ENCODE results near the gene AFF3. TPM values are rescaled to one million over a fixed set of nuclear protein-coding genes. Genes with fewer than 3 reads are reported as not detected.

AFF3 gene
- polyA plus RNA-seq, 1 donor (not counting 4 experiments of a cell fraction or from before 2014, with no cell fraction given) = not detected

- H3K4me1 ChIP-seq (ENCODE audit: control insufficient read depth, extremely low read depth, insufficient read depth, low read length) = no peaks in the 10 kb centered on the region
- H3K36me3 ChIP-seq (ENCODE audit: control insufficient read depth in 2 of 2, extremely low read depth in 1 of 2, insufficient read depth in 2 of 2, low read length in 2 of 2) = no peaks in the 10 kb centered on the region
- no peak overlapping the region for H3K9ac ChIP-seq (ENCODE audit: control insufficient read depth, extremely low read depth, insufficient read depth, low read length)
- no peaks in the 10 kb centered on the region for H3K79me2 ChIP-seq (ENCODE audit: control insufficient read depth, insufficient read depth, low read length)
- no peaks in the 10 kb centered on the region for H3K27me3 ChIP-seq (ENCODE audit: control insufficient read depth, extremely low read depth, insufficient read depth, low read length)
- dilution Hi-C loops (cut with MboI; ENCODE audit: extremely low pct_ligation_motif_present, low sequenced_read_pairs) = no loop called here
- no peaks in the 10 kb centered on the region for H4K20me1 ChIP-seq (ENCODE audit: control insufficient read depth, extremely low read depth, insufficient read depth, low read length)
- FAIRE-seq = no peak
- no peak overlapping the region for H3K4me2 ChIP-seq (ENCODE audit: control insufficient read depth, extremely low read depth, insufficient read depth, low read depth, low read length)
- no peak for TF ChIP-seq EZH2 (IDR thresholded peaks at IDR 0.05; ENCODE audit: low read length)
- TF ChIP-seq CTCF (optimal IDR thresholded peaks at IDR 0.05 in 1 of 3, IDR thresholded peaks at IDR 0.05 in 1 of 3, conservative IDR thresholded peaks at IDR 0.05 in 1 of 3; ENCODE audit: extremely low read depth in 1 of 3, insufficient read depth in 2 of 3, low read length in 3 of 3) = no peak
- no peaks in the 10 kb centered on the region for H3K9me1 ChIP-seq (ENCODE audit: control insufficient read depth, extremely low read depth, insufficient read depth, low read length)
- H3K9me3 ChIP-seq (ENCODE audit: control insufficient read depth, low read depth, low read length) = no peaks in the 10 kb centered on the region
- no peak overlapping the region for H3K27ac ChIP-seq (ENCODE audit: control insufficient read depth, insufficient read depth, low read length)
- no peak overlapping the region for H2AFZ ChIP-seq (ENCODE audit: control insufficient read depth, low read length)
- DNase-seq (ENCODE audit: low read depth, low spot score) = no peak
- no peak overlapping the region for H3K4me3 ChIP-seq (ENCODE audit: control insufficient read depth in 2 of 3, extremely low read depth in 1 of 3, insufficient read depth in 2 of 3, low read depth in 1 of 3, low read length in 3 of 3)
Observed at GRCh38 chr2:100000915-100001707, 141.3 kb downstream of the AFF3 start.

- Histone ChIP-seq H3K36me3 (ENCODE audit: control insufficient read depth in 2 of 2, extremely low read depth in 1 of 2, insufficient read depth in 2 of 2, low read length in 2 of 2) (no peaks in the 10 kb centered on the region), H4K20me1 (ENCODE audit: control insufficient read depth, extremely low read depth, insufficient read depth, low read length) (no peaks in the 10 kb centered on the region), H3K4me2 (ENCODE audit: control insufficient read depth, extremely low read depth, insufficient read depth, low read depth, low read length) (no peak overlapping the region), H3K27me3 (ENCODE audit: control insufficient read depth, extremely low read depth, insufficient read depth, low read length) (no peaks in the 10 kb centered on the region), H3K4me1 (ENCODE audit: control insufficient read depth, extremely low read depth, insufficient read depth, low read length) (no peaks in the 10 kb centered on the region), H3K9ac (ENCODE audit: control insufficient read depth, extremely low read depth, insufficient read depth, low read length) (no peak overlapping the region), H3K79me2 (ENCODE audit: control insufficient read depth, insufficient read depth, low read length) (no peaks in the 10 kb centered on the region), H3K9me1 (ENCODE audit: control insufficient read depth, extremely low read depth, insufficient read depth, low read length) (no peaks in the 10 kb centered on the region), H3K9me3 (ENCODE audit: control insufficient read depth, low read depth, low read length) (no peaks in the 10 kb centered on the region), H3K4me3 (ENCODE audit: control insufficient read depth in 2 of 3, extremely low read depth in 1 of 3, insufficient read depth in 2 of 3, low read depth in 1 of 3, low read length in 3 of 3) (no peak overlapping the region), H2AFZ (ENCODE audit: control insufficient read depth, low read length) (no peak overlapping the region), H3K27ac (ENCODE audit: control insufficient read depth, insufficient read depth, low read length) (no peak overlapping the region)
- FAIRE-seq (no peak), DNase-seq (ENCODE audit: low read depth, low spot score) (no peak)
- dilution Hi-C loops (cut with MboI; ENCODE audit: extremely low pct_ligation_motif_present, low sequenced_read_pairs) = no loop called here
- no peak for TF ChIP-seq CTCF (optimal IDR thresholded peaks at IDR 0.05 in 1 of 3, IDR thresholded peaks at IDR 0.05 in 1 of 3, conservative IDR thresholded peaks at IDR 0.05 in 1 of 3; ENCODE audit: extremely low read depth in 1 of 3, insufficient read depth in 2 of 3, low read length in 3 of 3)
- no peak for TF ChIP-seq EZH2 (IDR thresholded peaks at IDR 0.05; ENCODE audit: low read length)
Observed at GRCh38 chr2:99998651-99999320, 143.6 kb downstream of the AFF3 start.

Data from keratinocyte (primary cell).